Stimulated activated naive CD8-positive, alpha-beta T cell treated with anti-CD3 and anti-CD28 coated beads, Interleukin-15, Interleukin-2, amounts not matched to agents 100 ng/mL and 50 ng/mL, for 24 hours (primary cell): ENCODE data around the gene KIF5B.
"Not testable (repeated sequence)": the region's sequence is repeated elsewhere in the genome, so short reads cannot be mapped to it uniquely, and the experiment has no call there.

Source experiments
- H3K27ac Mint-ChIP-seq: one replicate; pipeline ENCODE4 v1.8.0; 2021; ENCODE audit warnings: mild to moderate bottlenecking, mixed read lengths
- H3K27me3 Mint-ChIP-seq: one replicate; pipeline ENCODE4 v1.8.0; 2021; ENCODE audit warnings: mixed read lengths
- H3K36me3 Mint-ChIP-seq: one replicate; pipeline ENCODE4 v1.8.0; 2021; ENCODE audit warnings: low read depth, mixed read lengths
- H3K4me1 Mint-ChIP-seq: one replicate; pipeline ENCODE4 v1.8.0; 2021; ENCODE audit warnings: low read depth, mixed read lengths
- H3K4me3 Mint-ChIP-seq: one replicate; pipeline ENCODE4 v1.8.0; 2021; ENCODE audit warnings: mild to moderate bottlenecking, mixed read lengths
- H3K9me3 Mint-ChIP-seq: one replicate; pipeline ENCODE4 v1.8.0; 2021; ENCODE audit warnings: mixed read lengths

Gene KIF5B

DNA sequence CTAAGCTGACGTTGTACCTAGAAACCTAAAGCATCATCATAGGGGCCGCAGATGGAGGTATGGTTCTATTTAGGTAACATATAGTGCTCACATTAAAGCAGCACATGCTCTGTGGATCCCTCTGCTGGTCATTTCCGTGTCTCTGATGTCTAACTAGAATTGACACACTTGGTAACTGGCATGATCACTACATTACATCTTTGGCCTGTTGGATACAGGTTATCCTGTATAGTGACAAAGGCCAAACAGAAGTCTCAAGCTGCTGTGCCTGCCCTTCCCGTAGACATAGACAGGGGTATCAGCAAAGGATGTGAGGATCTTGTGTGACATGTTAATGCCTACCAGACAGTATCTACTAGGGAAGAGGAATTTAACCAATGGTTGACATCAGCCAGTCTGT lies 51.2 kb downstream of the KIF5B start:
- Mint-ChIP-seq H3K36me3 (peaks cover 24% of the 10 kb centered on the region), H3K4me1 (no peaks in the 10 kb centered on the region), H3K27me3 (no peaks in the 10 kb centered on the region), H3K27ac (no peak overlapping the region), H3K9me3 (no peaks in the 10 kb centered on the region), H3K4me3 (no peak overlapping the region)

DNA sequence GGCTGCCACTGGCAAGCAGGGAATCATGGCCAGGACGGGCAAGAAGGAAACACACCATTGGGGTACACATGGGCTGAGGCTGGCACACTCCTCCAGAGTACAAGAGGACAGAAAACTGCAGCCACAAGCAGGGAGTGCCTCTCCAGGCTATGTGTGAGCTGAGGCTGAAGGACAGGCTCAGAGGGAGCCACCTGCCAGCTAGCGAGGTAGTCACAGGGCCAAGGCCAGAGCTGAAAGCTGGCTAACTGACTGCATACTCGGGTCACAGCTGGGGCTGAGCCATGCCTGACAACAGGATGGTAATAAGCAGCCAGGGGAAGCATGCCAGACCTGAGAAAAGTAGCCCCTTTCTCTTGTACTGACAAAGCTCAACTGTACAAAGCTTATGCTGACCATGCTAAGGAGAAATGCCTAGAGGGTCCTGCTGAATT lies 52.0 kb downstream of the KIF5B start:
- peaks cover 15% of the 10 kb centered on the region for H3K36me3 Mint-ChIP-seq
- H3K4me3 Mint-ChIP-seq, result no peak overlapping the region

GRCh38 chr10:32002531-32002930 lies 53.7 kb downstream of the KIF5B start:
- no peak overlapping the region for H3K4me3 Mint-ChIP-seq
- no peak overlapping the region for H3K27ac Mint-ChIP-seq
- no peaks in the 10 kb centered on the region for H3K4me1 Mint-ChIP-seq
- H3K36me3 Mint-ChIP-seq, result peaks cover 10% of the 10 kb centered on the region
- H3K9me3 Mint-ChIP-seq, result no peaks in the 10 kb centered on the region
- no peaks in the 10 kb centered on the region for H3K27me3 Mint-ChIP-seq

More for the DNA sequence above, 52.0 kb downstream of the KIF5B start:
- Mint-ChIP-seq H3K4me1 (no peaks in the 10 kb centered on the region), H3K9me3 (no peaks in the 10 kb centered on the region), H3K27ac (peak overlapping the region; percentile 34), H3K27me3 (no peaks in the 10 kb centered on the region)

- Mint-ChIP-seq H3K27ac (no peak overlapping the region), H3K4me3 (no peak overlapping the region), H3K36me3 (no peaks in the 10 kb centered on the region), H3K27me3 (no peaks in the 10 kb centered on the region), H3K9me3 (no peaks in the 10 kb centered on the region), H3K4me1 (no peaks in the 10 kb centered on the region)
Observed at GRCh38 chr10:32000937-32001336, 55.3 kb downstream of the KIF5B start.

GRCh38 chr10:31999836-32000235 lies 56.4 kb downstream of the KIF5B start:
- no peaks in the 10 kb centered on the region for H3K27me3 Mint-ChIP-seq
- no peaks in the 10 kb centered on the region for H3K9me3 Mint-ChIP-seq
- H3K36me3 Mint-ChIP-seq, result no peaks in the 10 kb centered on the region
- no peaks in the 10 kb centered on the region for H3K4me1 Mint-ChIP-seq
- H3K4me3 Mint-ChIP-seq, result no peak overlapping the region
- no peak overlapping the region for H3K27ac Mint-ChIP-seq

DNA sequence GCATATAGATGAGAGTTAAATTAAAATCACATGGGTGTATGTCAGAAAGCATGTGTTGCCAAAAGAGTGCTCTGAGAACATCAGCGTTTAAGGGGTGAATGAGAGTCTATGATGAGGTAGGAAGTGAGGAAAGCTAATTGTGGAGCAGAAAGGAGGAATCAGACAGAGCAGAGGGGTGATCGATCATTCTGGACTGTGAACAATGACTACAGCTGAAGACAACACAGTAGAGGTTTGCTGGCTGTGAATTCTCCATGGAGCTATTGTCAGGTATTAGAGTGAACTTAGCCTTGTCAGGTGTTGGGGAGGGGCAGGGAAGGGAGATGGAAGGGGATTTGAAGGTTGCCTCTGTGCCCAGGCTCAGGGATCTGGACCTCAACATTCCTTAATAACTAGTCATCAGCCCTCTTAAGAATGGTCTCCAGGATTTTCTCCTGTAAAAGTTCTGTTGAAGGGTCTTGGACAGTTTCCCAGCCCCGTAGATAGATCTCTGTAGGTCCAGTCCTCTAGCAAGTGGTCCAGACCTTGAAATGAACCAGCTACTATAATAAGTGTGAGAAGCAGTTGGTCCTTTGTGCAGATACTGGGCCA lies 57.1 kb downstream of the KIF5B start:
- H3K27ac Mint-ChIP-seq, result no peak overlapping the region

GRCh38 chr10:31994926-31995325 lies 61.3 kb downstream of the KIF5B start:
- Mint-ChIP-seq H3K4me1 (no peaks in the 10 kb centered on the region), H3K27ac (no peak overlapping the region), H3K4me3 (no peak overlapping the region), H3K27me3 (no peaks in the 10 kb centered on the region), H3K9me3 (no peaks in the 10 kb centered on the region), H3K36me3 (no peaks in the 10 kb centered on the region)

More for the DNA sequence above, 57.1 kb downstream of the KIF5B start:
- no peaks in the 10 kb centered on the region for H3K27me3 Mint-ChIP-seq
- no peak overlapping the region for H3K4me3 Mint-ChIP-seq
- H3K4me1 Mint-ChIP-seq, result no peaks in the 10 kb centered on the region
- H3K9me3 Mint-ChIP-seq, result no peaks in the 10 kb centered on the region
- H3K36me3 Mint-ChIP-seq, result no peaks in the 10 kb centered on the region

- Mint-ChIP-seq H3K27me3 (peaks cover 3% of the 10 kb centered on the region), H3K4me1 (no peaks in the 10 kb centered on the region), H3K9me3 (no peaks in the 10 kb centered on the region), H3K36me3 (no peaks in the 10 kb centered on the region), H3K27ac (no peak overlapping the region), H3K4me3 (no peak overlapping the region)
Observed at GRCh38 chr10:31990937-31991336, 65.3 kb downstream of the KIF5B start.

GRCh38 chr10:31987786-31988185 lies 68.4 kb downstream of the KIF5B start:
- not testable (repeated sequence) for H3K36me3 Mint-ChIP-seq, H3K9me3 Mint-ChIP-seq, H3K27me3 Mint-ChIP-seq, H3K27ac Mint-ChIP-seq, H3K4me1 Mint-ChIP-seq, H3K4me3 Mint-ChIP-seq

DNA sequence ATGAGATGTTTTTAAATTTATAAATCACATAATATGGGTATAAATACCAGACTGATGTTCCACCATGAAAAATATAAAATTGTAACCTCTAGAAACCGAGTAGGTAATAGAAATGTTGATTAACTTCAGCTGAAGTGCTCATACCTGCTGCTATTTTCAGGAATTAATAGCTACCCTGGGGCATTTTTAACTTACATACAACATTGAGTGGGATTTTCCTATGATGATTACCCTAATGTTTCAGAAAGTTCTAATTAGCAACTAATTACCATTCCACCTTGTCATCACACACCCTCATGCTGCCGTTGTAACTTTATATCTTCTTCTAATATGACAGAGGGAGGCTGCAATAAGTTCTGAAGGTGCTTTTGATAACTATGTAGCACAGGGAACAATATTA lies 74.1 kb downstream of the KIF5B start:
- peaks cover 3% of the 10 kb centered on the region for H3K27me3 Mint-ChIP-seq
- H3K4me1 Mint-ChIP-seq, result peaks cover 10% of the 10 kb centered on the region
- H3K27ac Mint-ChIP-seq, result no peak overlapping the region
- peaks cover 3% of the 10 kb centered on the region for H3K9me3 Mint-ChIP-seq
- H3K4me3 Mint-ChIP-seq, result no peak overlapping the region
- no peaks in the 10 kb centered on the region for H3K36me3 Mint-ChIP-seq

DNA sequence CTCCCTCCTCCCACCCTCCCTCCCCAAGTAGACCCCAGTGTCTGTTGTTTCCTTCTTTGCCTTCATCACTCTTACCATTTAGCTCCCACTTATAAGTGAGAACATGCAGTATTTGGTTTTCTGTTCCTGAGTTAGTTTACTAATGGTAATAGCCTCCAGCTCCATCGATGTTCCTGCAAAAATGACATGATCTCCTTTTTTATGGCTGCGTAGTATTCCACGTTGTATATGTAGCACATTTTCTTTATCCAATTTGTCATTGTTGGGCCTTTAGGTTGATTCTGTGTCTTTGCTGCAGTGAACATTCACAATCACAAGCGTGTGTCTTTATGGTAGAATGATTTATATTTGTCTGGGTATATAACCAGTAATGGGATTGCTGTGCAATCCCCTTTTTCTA lies 75.8 kb downstream of the KIF5B start:
- H3K27ac Mint-ChIP-seq, result no peak overlapping the region
- H3K27me3 Mint-ChIP-seq, result peaks cover 3% of the 10 kb centered on the region
- no peak overlapping the region for H3K4me3 Mint-ChIP-seq

DNA sequence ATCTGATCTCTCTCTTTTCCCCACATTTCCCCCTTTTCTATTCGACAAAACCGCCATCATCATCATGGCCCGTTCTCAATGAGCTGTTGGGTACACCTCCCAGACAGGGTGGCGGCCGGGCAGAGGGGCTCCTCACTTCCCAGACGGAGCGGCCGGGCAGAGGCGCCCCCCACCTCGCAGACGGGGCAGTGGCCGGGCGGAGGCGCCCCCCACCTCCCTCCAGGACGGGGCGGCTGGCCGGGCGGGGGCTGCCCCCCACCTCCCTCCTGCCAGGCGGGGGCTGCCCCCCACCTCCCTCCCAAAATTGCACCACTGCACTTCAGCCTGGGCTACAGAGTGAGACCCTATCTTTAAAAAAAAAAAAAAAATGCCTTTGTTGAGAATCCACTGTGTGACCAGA lies 77.2 kb downstream of the KIF5B start:
- peaks cover 26% of the 10 kb centered on the region for H3K4me1 Mint-ChIP-seq
- H3K36me3 Mint-ChIP-seq, H3K27me3 Mint-ChIP-seq, H3K27ac Mint-ChIP-seq, H3K4me3 Mint-ChIP-seq, H3K9me3 Mint-ChIP-seq: not testable (repeated sequence)

More for the DNA sequence above, 75.8 kb downstream of the KIF5B start:
- Mint-ChIP-seq H3K4me1 (peaks cover 17% of the 10 kb centered on the region), H3K36me3 (no peaks in the 10 kb centered on the region), H3K9me3 (peaks cover 3% of the 10 kb centered on the region)

GRCh38 chr10:31978156-31978483 lies 78.1 kb downstream of the KIF5B start:
- no peaks in the 10 kb centered on the region for H3K36me3 Mint-ChIP-seq
- H3K27me3 Mint-ChIP-seq, result peaks cover 3% of the 10 kb centered on the region
- no peak overlapping the region for H3K27ac Mint-ChIP-seq
- H3K9me3 Mint-ChIP-seq, result peaks cover 3% of the 10 kb centered on the region
- no peak overlapping the region for H3K4me3 Mint-ChIP-seq
- H3K4me1 Mint-ChIP-seq, result peaks cover 26% of the 10 kb centered on the region

- Mint-ChIP-seq H3K4me3 (no peak overlapping the region), H3K4me1 (peaks cover 26% of the 10 kb centered on the region), H3K36me3 (no peaks in the 10 kb centered on the region), H3K9me3 (peaks cover 3% of the 10 kb centered on the region), H3K27ac (no peak overlapping the region), H3K27me3 (peaks cover 3% of the 10 kb centered on the region)
Observed at GRCh38 chr10:31977440-31978155, 78.6 kb downstream of the KIF5B start.

DNA sequence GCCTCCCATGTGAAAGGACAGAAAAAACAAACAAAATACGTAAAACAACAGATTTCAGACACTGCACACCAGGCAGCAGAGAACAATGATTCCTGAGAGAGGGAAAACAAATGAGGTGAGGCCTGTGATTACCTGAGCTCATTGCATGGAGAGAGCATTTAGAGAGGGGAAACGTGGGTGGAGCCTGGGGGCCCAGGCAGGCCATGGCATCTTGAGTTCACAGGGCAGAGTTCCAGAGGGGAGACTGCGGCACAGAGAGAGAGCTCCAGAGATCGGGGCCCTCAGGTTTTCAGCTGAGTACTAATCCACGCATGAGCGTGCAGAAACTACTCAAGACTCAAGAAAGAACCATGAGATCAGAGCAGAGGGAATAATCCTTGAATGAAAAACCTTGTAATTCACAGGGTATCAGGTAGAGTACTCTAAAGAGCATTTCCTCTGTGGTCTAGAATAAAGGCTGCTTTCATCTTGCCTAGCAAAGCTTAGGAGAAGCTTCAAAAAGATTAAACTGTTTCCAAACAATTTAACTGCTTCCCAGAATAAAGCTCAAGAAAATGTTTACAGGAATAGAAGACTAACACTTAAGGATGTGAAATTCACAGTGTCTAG lies 81.0 kb downstream of the KIF5B start:
- Mint-ChIP-seq H3K9me3 (no peaks in the 10 kb centered on the region), H3K4me1 (peaks cover 26% of the 10 kb centered on the region), H3K27me3 (no peaks in the 10 kb centered on the region), H3K36me3 (no peaks in the 10 kb centered on the region), H3K4me3 (no peak overlapping the region), H3K27ac (no peak overlapping the region)
